ENCODE results near the gene NCOA7. TPM values are rescaled to one million over a fixed set of nuclear protein-coding genes. Genes with fewer than 3 reads are reported as not detected.

The NCOA7 gene
- total RNA-seq, 1 experiment from 2014 or later: 9.4 TPM

GRCh38 chr6:125968493-125968892 is 177.7 kb downstream of the NCOA7 start:
- H2AFZ ChIP-seq (ENCODE audit: low read length): no peak overlapping the region
- no peaks in the 10 kb centered on the region for H3K9me3 Mint-ChIP-seq
- H3K4me1 Mint-ChIP-seq: no peaks in the 10 kb centered on the region
- H3K9me3 ChIP-seq (ENCODE audit: control insufficient read depth, low read depth, low read length): no peaks in the 10 kb centered on the region
- H3K27me3 ChIP-seq (ENCODE audit: insufficient read depth, low read length): no peaks in the 10 kb centered on the region
- H2BK120ac ChIP-seq (ENCODE audit: low read depth, low read length, poor library complexity, severe bottlenecking): no peak overlapping the region
- no peak overlapping the region for H3K4me2 ChIP-seq (ENCODE audit: insufficient read depth, insufficient read length, low read length)
- WGBS (ENCODE audit: extremely low coverage, insufficient read length, low lambda C conversion rate): no CpG with 5 or more reads among the region's 2 CpGs
- no peak for TF ChIP-seq CTCF (conservative IDR thresholded peaks at IDR 0.05)
- H3K18ac ChIP-seq (ENCODE audit: insufficient read length, low read depth, low read length): no peak overlapping the region
- no peak overlapping the region for H2BK20ac ChIP-seq (ENCODE audit: low read depth, low read length, poor library complexity, severe bottlenecking)
- no peak overlapping the region for H2BK15ac ChIP-seq (ENCODE audit: low read depth, low read length)
- H4K20me1 ChIP-seq (ENCODE audit: control insufficient read depth, insufficient read depth, insufficient read length): no peaks in the 10 kb centered on the region
- H3T11ph ChIP-seq (ENCODE audit: low read length): no peak overlapping the region
- H2BK12ac ChIP-seq (ENCODE audit: insufficient read length, low read depth, low read length): no peak overlapping the region
- H3K14ac ChIP-seq (ENCODE audit: insufficient read depth, low read length): no peak overlapping the region
- no peaks in the 10 kb centered on the region for H3K79me2 ChIP-seq (ENCODE audit: insufficient read depth, low read length)
- H3K9ac ChIP-seq (ENCODE audit: extremely low read depth, insufficient read length, low read length): no peak overlapping the region
- no peak for DNase-seq
- H3K4ac ChIP-seq (ENCODE audit: low read depth, low read length): no peak overlapping the region
- H3K27ac Mint-ChIP-seq: no peak overlapping the region
- no peak overlapping the region for H3K4me3 Mint-ChIP-seq
- H3K23ac ChIP-seq (ENCODE audit: insufficient read length, low read depth, low read length): no peak overlapping the region
- no peak overlapping the region for H4K91ac ChIP-seq (ENCODE audit: insufficient read length, low read depth, low read length)
- no peak overlapping the region for H4K5ac ChIP-seq (ENCODE audit: insufficient read length, low read depth, low read length)
- no peak overlapping the region for H2AK5ac ChIP-seq (ENCODE audit: insufficient read length, low read length)
- H3K27me3 Mint-ChIP-seq (ENCODE audit: low read depth): no peaks in the 10 kb centered on the region
- no peaks in the 10 kb centered on the region for H3K79me1 ChIP-seq (ENCODE audit: insufficient read depth, low read depth, low read length, poor library complexity, severe bottlenecking)
- no peak overlapping the region for H3K27ac ChIP-seq (ENCODE audit: insufficient read length, low read depth, low read length)
- no peak overlapping the region for H4K8ac ChIP-seq (replicated peaks; ENCODE audit: insufficient read length, low read depth, low read length)
- H3K56ac ChIP-seq (ENCODE audit: insufficient read length, low read depth, low read length): no peak overlapping the region
- H3K36me3 Mint-ChIP-seq (ENCODE audit: insufficient read depth in 1 of 3, low read depth in 3 of 3): peaks cover 2 to 11% (median 4%) of the 10 kb centered on the region in 3 experiments; a peak in 3 of 7 replicates
- no peak overlapping the region for H2BK5ac ChIP-seq (ENCODE audit: insufficient read length, low read length)
- no peaks in the 10 kb centered on the region for H3K4me1 ChIP-seq (ENCODE audit: insufficient read depth, low read length)
- no peaks in the 10 kb centered on the region for H3K23me2 ChIP-seq (ENCODE audit: insufficient read length, low read depth, low read length, poor library complexity, severe bottlenecking)
